ENCODE data around the gene TIMP3.
A peak's percentile ranks its signal among the peaks of the same experiment; 100 is the strongest.

Gene TIMP3

DNA sequence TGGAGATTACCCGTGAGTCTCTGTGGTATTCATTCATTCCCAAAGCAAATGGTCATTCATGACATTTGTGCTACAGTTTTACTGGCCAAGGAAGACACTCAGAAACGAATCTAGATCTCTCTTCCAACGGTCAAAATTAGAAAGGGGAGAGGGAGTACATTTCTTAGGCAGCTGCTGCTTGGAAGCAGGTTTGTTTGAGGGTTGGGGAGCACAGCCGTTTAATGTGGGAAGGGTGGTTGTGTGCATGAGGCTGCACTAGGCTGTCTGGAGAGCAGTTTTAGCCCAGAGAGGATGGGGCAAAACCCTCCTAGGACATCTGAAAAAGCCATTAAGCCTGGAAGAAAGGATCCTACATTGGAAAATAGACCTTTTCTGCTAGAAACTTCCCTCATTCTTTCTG, 29.7 kb upstream of the TIMP3 start:
- ChIA-PET CTCF (no interaction called here), POLR2A (no interaction called here)
- DNase-seq (ENCODE audit: extremely low spot score) = no peak
- TF ChIP-seq, protein P1, sequence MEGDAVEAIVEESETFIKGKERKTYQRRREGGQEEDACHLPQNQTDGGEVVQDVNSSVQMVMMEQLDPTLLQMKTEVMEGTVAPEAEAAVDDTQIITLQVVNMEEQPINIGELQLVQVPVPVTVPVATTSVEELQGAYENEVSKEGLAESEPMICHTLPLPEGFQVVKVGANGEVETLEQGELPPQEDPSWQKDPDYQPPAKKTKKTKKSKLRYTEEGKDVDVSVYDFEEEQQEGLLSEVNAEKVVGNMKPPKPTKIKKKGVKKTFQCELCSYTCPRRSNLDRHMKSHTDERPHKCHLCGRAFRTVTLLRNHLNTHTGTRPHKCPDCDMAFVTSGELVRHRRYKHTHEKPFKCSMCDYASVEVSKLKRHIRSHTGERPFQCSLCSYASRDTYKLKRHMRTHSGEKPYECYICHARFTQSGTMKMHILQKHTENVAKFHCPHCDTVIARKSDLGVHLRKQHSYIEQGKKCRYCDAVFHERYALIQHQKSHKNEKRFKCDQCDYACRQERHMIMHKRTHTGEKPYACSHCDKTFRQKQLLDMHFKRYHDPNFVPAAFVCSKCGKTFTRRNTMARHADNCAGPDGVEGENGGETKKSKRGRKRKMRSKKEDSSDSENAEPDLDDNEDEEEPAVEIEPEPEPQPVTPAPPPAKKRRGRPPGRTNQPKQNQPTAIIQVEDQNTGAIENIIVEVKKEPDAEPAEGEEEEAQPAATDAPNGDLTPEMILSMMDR (IDR thresholded peaks at IDR 0.05; ENCODE audit: control extremely low read depth, extremely low read depth, low read depth, missing control alignments) = no peak

DNA sequence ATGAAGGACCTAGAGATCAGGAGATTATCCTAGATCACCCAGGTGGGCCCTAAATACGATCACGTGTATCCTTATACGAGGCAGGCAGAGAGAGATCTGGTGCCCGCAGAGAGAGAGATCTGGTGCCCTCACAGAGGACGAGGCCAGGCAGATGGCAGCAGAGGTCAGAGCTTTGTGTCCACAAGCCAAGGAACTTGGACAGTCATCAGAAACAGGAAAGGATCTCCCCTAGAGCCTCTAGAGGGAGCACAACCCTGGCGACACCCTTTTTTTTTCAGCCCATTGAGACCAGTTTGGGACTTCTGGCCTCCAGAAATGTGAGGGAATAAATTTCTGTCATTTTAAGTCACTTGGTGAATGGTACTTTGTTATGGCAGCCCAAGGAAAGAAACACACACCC, 25.5 kb upstream of the TIMP3 start:
- ChIA-PET POLR2A (no interaction called here), CTCF (no interaction called here)
- no peak for DNase-seq (ENCODE audit: extremely low spot score)
- TF ChIP-seq, protein P1 (IDR thresholded peaks at IDR 0.05; ENCODE audit: control extremely low read depth, extremely low read depth, low read depth, missing control alignments) = peak; percentile 5

DNA sequence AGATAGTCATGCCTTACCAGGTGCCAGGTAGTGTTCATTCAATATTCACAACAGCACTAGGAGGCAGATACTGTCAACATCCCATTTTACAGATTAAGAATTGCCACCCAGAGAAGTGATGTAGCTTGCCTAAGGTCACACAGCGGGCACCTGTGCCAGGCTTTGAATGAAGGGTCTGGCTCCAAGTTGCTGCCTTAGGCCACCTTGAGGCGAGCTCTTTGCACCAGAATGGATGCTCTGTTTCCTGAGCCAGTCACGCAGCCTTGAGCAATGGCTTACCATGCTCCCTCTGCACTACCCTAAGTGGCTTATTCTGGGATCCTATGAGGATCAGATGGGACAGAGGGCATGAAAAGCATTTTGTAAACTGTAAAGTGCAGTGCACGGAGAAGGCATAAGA, 25.1 kb upstream of the TIMP3 start:
- POLR2A ChIA-PET = no interaction called here
- CTCF ChIA-PET = no interaction called here
- no peak for DNase-seq (ENCODE audit: extremely low spot score)
- TF ChIP-seq, protein P1 (IDR thresholded peaks at IDR 0.05; ENCODE audit: control extremely low read depth, extremely low read depth, low read depth, missing control alignments) = no peak

DNA sequence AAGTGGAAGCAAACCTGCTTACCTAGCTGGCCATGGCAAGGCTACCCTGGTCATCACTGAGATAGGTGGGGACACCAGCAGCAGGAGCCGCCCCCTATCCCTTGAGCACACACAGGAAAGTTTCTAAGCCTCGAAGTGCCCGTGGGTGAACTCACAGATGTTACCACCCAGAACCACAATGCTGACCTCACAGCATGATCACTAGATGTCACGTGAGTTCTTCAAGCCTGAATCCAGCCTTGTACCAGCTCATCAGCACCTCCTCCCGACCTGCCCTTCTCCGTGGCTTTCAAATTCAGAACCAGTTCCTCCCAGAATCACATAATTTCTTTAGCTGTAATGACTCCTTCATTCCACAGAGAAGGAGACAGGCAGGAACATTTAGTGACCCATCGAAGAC, 24.7 kb upstream of the TIMP3 start:
- POLR2A ChIA-PET = no interaction called here
- CTCF ChIA-PET = interaction anchor here (2.0 kb wide), 1 partner anchor 20 kb away, joined by 8 read pairs; no protein-coding TSS in a partner anchor
- TF ChIP-seq, protein P1 (IDR thresholded peaks at IDR 0.05; ENCODE audit: control extremely low read depth, extremely low read depth, low read depth, missing control alignments) = no peak
- no peak for DNase-seq (ENCODE audit: extremely low spot score)

DNA sequence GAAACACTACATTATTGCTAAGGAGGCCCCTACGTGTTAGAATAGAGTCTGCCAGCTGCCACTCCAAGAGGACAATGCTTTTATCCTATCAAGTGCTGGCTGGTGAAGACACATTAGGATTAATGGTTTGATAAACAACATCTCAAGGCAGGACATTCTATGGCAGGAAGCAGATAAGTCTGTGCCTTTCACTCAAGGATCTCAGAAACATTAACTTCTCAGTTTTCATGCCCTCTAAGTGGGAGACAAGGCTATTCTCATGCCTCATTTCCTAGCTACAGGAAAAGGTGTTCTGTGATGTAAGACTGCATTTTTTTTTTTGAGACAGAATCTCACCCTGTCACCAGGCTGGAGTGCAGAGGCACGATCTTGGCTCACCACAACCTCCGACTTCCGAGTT, 23.5 kb upstream of the TIMP3 start:
- TF ChIP-seq, protein P1 (IDR thresholded peaks at IDR 0.05; ENCODE audit: control extremely low read depth, extremely low read depth, low read depth, missing control alignments) = no peak
- DNase-seq (ENCODE audit: extremely low spot score) = no peak
- CTCF ChIA-PET = interaction anchor here (2.0 kb wide), 1 partner anchor 19 kb away, joined by 8 read pairs; no protein-coding TSS in a partner anchor
- POLR2A ChIA-PET = no interaction called here

DNA sequence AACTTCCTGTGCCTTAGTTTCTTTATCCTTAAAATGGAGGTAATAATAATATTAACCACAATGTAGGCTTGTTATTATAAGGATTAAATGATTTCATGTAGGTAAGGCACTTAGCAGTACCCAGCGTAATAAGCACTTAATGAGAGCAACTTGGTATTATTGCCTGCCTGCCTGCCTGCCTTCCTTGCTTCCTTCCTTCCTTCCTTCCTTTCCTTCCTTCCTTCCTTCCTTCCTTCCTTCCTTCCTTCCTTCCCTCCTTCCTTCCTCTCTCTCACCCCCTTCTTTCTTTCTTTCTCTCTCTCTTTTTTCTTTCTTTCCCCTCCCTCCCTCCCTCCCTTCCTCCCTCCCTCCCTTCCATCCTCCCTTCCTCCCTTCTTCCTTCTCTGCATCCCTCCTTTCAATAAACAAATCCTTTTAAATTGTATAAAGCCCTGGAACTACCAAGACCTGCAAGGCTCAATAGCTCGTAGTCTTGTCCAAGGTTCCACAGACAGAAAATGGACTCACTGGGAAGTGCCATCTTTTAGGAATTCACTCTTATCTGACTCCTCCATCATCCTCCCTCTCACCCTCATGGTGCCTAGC, 20.7 kb upstream of the TIMP3 start:
- no peak for DNase-seq (ENCODE audit: extremely low spot score)
- TF ChIP-seq, protein P1 (IDR thresholded peaks at IDR 0.05; ENCODE audit: control extremely low read depth, extremely low read depth, low read depth, missing control alignments) = no peak
- ChIA-PET CTCF (interaction anchor here (1.5 to 4.3 kb wide), 2 partner anchors 16 kb away, joined by 6 to 24 read pairs; no protein-coding TSS in a partner anchor), POLR2A (no interaction called here)

Measured in GM10248 (cell line).